Measurements from ENCODE around the gene CPSF3. TPM values are rescaled to one million over a fixed set of nuclear protein-coding genes. Genes with fewer than 3 reads are reported as not detected.

Gene CPSF3
- total and polyA plus RNA-seq, 2 of the 13 experiments (the other 11 are each of a cell fraction or from before 2014, with no cell fraction given) = 19.8 to 93.0 TPM

- TF ChIP-seq ADNP (CRISPR knock-in tag; IDR thresholded peaks at IDR 0.05) = no peak
- TF ChIP-seq SPEN (CRISPR knock-in tag; IDR thresholded peaks at IDR 0.05; ENCODE audit: low read depth) = no peak
- no peak for TF ChIP-seq ZNF552 (CRISPR knock-in tag; IDR thresholded peaks at IDR 0.05; ENCODE audit: borderline replicate concordance)
- TF ChIP-seq ZNF253 (CRISPR knock-in tag; IDR thresholded peaks at IDR 0.05; ENCODE audit: borderline replicate concordance) = no peak
- TF ChIP-seq U2AF1 (optimal IDR thresholded peaks at IDR 0.05; ENCODE audit: low read depth, low read length) = peak; percentile 16
- TF ChIP-seq, protein P1, sequence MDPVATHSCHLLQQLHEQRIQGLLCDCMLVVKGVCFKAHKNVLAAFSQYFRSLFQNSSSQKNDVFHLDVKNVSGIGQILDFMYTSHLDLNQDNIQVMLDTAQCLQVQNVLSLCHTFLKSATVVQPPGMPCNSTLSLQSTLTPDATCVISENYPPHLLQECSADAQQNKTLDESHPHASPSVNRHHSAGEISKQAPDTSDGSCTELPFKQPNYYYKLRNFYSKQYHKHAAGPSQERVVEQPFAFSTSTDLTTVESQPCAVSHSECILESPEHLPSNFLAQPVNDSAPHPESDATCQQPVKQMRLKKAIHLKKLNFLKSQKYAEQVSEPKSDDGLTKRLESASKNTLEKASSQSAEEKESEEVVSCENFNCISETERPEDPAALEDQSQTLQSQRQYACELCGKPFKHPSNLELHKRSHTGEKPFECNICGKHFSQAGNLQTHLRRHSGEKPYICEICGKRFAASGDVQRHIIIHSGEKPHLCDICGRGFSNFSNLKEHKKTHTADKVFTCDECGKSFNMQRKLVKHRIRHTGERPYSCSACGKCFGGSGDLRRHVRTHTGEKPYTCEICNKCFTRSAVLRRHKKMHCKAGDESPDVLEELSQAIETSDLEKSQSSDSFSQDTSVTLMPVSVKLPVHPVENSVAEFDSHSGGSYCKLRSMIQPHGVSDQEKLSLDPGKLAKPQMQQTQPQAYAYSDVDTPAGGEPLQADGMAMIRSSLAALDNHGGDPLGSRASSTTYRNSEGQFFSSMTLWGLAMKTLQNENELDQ (CRISPR knock-in tag; IDR thresholded peaks at IDR 0.05; ENCODE audit: borderline replicate concordance) = no peak
- no peak for TF ChIP-seq RBFOX2 (IDR thresholded peaks at IDR 0.05; ENCODE audit: low read depth, low read length)
- 0 out of 2 replicates have a peak, but pooled peaks have one; percentile 45 for TF ChIP-seq ZNF773 (CRISPR knock-in tag; IDR thresholded peaks at IDR 0.05; ENCODE audit: borderline replicate concordance)
- TF ChIP-seq, protein P2, sequence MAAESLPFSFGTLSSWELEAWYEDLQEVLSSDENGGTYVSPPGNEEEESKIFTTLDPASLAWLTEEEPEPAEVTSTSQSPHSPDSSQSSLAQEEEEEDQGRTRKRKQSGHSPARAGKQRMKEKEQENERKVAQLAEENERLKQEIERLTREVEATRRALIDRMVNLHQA (CRISPR knock-in tag; IDR thresholded peaks at IDR 0.05) = no peak
- no peak for TF ChIP-seq CC2D1A (CRISPR knock-in tag; IDR thresholded peaks at IDR 0.05)
- TF ChIP-seq THRA (CRISPR knock-in tag; IDR thresholded peaks at IDR 0.05; ENCODE audit: borderline replicate concordance) = no peak
- no peak for TF ChIP-seq NR2F2 (IDR thresholded peaks at IDR 0.05; ENCODE audit: borderline replicate concordance, low read depth)
- no peak for TF ChIP-seq AGO2 (optimal IDR thresholded peaks at IDR 0.05; ENCODE audit: low read depth, low read length)
- no peak for TF ChIP-seq ZNF430 (CRISPR knock-in tag; IDR thresholded peaks at IDR 0.05)
- 0 out of 2 replicates have a peak, but pooled peaks have one; percentile 49 for TF ChIP-seq NKX3-1 (CRISPR knock-in tag; IDR thresholded peaks at IDR 0.05)
- peak; percentile 17; the same call in 1 of the 2 replicates for TF ChIP-seq RAD21 (CRISPR knock-in tag; IDR thresholded peaks at IDR 0.05)
- TF ChIP-seq, protein P3, sequence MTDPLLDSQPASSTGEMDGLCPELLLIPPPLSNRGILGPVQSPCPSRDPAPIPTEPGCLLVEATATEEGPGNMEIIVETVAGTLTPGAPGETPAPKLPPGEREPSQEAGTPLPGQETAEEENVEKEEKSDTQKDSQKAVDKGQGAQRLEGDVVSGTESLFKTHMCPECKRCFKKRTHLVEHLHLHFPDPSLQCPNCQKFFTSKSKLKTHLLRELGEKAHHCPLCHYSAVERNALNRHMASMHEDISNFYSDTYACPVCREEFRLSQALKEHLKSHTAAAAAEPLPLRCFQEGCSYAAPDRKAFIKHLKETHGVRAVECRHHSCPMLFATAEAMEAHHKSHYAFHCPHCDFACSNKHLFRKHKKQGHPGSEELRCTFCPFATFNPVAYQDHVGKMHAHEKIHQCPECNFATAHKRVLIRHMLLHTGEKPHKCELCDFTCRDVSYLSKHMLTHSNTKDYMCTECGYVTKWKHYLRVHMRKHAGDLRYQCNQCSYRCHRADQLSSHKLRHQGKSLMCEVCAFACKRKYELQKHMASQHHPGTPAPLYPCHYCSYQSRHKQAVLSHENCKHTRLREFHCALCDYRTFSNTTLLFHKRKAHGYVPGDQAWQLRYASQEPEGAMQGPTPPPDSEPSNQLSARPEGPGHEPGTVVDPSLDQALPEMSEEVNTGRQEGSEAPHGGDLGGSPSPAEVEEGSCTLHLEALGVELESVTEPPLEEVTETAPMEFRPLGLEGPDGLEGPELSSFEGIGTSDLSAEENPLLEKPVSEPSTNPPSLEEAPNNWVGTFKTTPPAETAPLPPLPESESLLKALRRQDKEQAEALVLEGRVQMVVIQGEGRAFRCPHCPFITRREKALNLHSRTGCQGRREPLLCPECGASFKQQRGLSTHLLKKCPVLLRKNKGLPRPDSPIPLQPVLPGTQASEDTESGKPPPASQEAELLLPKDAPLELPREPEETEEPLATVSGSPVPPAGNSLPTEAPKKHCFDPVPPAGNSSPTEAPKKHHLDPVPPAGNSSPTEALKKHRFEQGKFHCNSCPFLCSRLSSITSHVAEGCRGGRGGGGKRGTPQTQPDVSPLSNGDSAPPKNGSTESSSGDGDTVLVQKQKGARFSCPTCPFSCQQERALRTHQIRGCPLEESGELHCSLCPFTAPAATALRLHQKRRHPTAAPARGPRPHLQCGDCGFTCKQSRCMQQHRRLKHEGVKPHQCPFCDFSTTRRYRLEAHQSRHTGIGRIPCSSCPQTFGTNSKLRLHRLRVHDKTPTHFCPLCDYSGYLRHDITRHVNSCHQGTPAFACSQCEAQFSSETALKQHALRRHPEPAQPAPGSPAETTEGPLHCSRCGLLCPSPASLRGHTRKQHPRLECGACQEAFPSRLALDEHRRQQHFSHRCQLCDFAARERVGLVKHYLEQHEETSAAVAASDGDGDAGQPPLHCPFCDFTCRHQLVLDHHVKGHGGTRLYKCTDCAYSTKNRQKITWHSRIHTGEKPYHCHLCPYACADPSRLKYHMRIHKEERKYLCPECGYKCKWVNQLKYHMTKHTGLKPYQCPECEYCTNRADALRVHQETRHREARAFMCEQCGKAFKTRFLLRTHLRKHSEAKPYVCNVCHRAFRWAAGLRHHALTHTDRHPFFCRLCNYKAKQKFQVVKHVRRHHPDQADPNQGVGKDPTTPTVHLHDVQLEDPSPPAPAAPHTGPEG (CRISPR knock-in tag; IDR thresholded peaks at IDR 0.05) = 0 out of 2 replicates have a peak, but pooled peaks have one; percentile 6
- no peak for TF ChIP-seq HDAC1 (CRISPR knock-in tag; IDR thresholded peaks at IDR 0.05)
- TF ChIP-seq, protein P4, sequence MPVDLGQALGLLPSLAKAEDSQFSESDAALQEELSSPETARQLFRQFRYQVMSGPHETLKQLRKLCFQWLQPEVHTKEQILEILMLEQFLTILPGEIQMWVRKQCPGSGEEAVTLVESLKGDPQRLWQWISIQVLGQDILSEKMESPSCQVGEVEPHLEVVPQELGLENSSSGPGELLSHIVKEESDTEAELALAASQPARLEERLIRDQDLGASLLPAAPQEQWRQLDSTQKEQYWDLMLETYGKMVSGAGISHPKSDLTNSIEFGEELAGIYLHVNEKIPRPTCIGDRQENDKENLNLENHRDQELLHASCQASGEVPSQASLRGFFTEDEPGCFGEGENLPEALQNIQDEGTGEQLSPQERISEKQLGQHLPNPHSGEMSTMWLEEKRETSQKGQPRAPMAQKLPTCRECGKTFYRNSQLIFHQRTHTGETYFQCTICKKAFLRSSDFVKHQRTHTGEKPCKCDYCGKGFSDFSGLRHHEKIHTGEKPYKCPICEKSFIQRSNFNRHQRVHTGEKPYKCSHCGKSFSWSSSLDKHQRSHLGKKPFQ (CRISPR knock-in tag; IDR thresholded peaks at IDR 0.05; ENCODE audit: insufficient replicate concordance) = no peak
These were observed 443 bp downstream of the CPSF3 start (continued) for GRCh38 chr2:9423922-9424272.
